Neural crest cell (in vitro differentiated cells): ENCODE results near the gene RPGRIP1L. TPM values are rescaled to one million over a fixed set of nuclear protein-coding genes. Genes with fewer than 3 reads are reported as not detected.

Source experiments
- DNase-seq: peaks from one replicate; pipeline ENCODE4 v3.0.0; 2021; ENCODE audit warnings: low read depth, mixed read lengths, low spot score
- H3K27ac Mint-ChIP-seq: one replicate; pipeline ENCODE4 v1.8.0; 2021; ENCODE audit warnings: mild to moderate bottlenecking, mixed read lengths; ENCODE audit not compliant: unreplicated experiment
- H3K27me3 Mint-ChIP-seq: 2 replicates; pipeline ENCODE4 v1.8.0; 2021; ENCODE audit warnings: low read depth, mild to moderate bottlenecking, mixed read lengths
- H3K36me3 Mint-ChIP-seq: 2 replicates; pipeline ENCODE4 v1.8.0; 2021; ENCODE audit warnings: low read depth, mild to moderate bottlenecking, mixed read lengths
- H3K4me1 Mint-ChIP-seq: 2 replicates; pipeline ENCODE4 v1.8.0; 2021; ENCODE audit warnings: mixed read lengths
- H3K4me3 Mint-ChIP-seq: one replicate; pipeline ENCODE4 v1.8.0; 2021; ENCODE audit warnings: mild to moderate bottlenecking, mixed read lengths
- H3K9me3 Mint-ChIP-seq: 2 replicates; pipeline ENCODE4 v1.8.0; 2021; ENCODE audit warnings: mixed read lengths
- total RNA-seq: library from RNA; stranded (reverse); gene quantifications from 2 replicates; pipeline ENCODE4 v1.2.1, GENCODE V29; 2021
- TF ChIP-seq, protein P1 (sequence below): fragments of 200-600 bp; sonication (generic); conservative IDR thresholded peaks from 2 replicates; pipeline ENCODE4 v1.5.0; 2021; ENCODE audit warnings: antibody characterized with exemption, mild to moderate bottlenecking

Gene RPGRIP1L
- total RNA-seq, 1 donor from 2014 or later = 24.0 TPM

DNA sequence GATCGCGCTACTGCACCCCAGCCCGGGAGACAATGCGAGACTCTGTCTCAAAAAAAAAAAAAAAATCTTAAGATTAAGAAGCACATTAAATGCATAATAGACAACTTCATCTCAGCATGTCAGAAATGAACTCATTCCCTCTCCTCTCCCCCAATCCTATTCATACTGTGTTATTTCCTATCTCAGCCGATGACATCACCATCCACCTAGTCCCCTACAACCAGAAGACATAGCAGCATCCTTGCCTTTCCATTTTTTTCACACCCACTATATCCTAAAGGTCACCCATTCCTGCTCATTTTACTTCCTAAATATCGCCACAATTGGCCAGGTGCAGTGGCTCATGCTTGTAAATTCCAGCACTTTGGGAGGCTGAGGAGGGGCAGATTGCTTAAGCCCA lies 81.3 kb downstream of the RPGRIP1L start:
- Mint-ChIP-seq H3K27ac (no peak overlapping the region), H3K4me1 (no peaks in the 10 kb centered on the region), H3K27me3 (no peaks in the 10 kb centered on the region), H3K4me3 (no peak overlapping the region), H3K36me3 (peaks cover 14% of the 10 kb centered on the region), H3K9me3 (no peaks in the 10 kb centered on the region)
- no peak for DNase-seq
- TF ChIP-seq, protein P1, sequence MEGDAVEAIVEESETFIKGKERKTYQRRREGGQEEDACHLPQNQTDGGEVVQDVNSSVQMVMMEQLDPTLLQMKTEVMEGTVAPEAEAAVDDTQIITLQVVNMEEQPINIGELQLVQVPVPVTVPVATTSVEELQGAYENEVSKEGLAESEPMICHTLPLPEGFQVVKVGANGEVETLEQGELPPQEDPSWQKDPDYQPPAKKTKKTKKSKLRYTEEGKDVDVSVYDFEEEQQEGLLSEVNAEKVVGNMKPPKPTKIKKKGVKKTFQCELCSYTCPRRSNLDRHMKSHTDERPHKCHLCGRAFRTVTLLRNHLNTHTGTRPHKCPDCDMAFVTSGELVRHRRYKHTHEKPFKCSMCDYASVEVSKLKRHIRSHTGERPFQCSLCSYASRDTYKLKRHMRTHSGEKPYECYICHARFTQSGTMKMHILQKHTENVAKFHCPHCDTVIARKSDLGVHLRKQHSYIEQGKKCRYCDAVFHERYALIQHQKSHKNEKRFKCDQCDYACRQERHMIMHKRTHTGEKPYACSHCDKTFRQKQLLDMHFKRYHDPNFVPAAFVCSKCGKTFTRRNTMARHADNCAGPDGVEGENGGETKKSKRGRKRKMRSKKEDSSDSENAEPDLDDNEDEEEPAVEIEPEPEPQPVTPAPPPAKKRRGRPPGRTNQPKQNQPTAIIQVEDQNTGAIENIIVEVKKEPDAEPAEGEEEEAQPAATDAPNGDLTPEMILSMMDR = no peak

DNA sequence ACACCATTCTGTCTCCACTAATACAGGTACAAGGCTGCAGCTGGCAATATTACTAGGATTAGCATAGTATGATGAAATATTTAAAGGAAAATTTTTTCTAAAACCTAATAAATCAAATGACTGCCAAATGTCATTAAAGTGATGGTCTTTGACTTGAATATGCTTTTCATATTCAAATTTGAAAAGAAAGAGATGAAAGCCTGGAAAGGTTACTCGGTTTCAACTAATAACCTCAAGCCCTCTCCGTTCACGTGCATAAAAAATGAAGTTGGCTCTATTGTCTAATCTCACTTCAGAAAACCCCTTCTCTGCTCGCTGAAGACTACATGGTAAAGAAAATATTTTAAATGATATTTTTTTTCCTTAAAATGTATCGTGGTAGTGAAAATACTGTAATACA lies 83.2 kb downstream of the RPGRIP1L start:
- Mint-ChIP-seq H3K4me1 (no peaks in the 10 kb centered on the region), H3K36me3 (peaks cover 8% of the 10 kb centered on the region), H3K9me3 (no peaks in the 10 kb centered on the region), H3K27ac (no peak overlapping the region), H3K27me3 (no peaks in the 10 kb centered on the region), H3K4me3 (no peak overlapping the region)
- no peak for DNase-seq
- TF ChIP-seq, protein P1 = no peak

DNA sequence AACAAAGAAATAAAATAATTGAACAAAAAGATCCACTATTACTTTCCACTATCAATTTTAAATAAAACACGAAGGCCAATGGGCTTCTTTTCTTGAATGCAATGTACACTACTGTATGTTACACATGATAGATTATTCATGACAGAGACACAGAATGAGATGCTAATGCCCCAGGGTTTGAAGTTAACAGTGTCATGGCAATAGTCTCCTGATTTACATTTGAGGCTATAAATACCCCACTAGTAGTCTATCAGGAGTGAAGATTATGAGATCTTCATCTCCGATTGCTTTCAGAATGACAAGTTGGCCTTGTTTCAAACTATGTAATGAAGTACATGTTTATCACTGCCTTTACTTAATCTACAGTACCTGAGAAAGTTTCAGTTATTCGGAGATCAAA lies 84.4 kb downstream of the RPGRIP1L start:
- H3K4me1 Mint-ChIP-seq = no peaks in the 10 kb centered on the region
- TF ChIP-seq, protein P1 = no peak
- H3K4me3 Mint-ChIP-seq = no peak overlapping the region
- no peak for DNase-seq
- H3K27me3 Mint-ChIP-seq = no peaks in the 10 kb centered on the region
- peaks cover 8% of the 10 kb centered on the region for H3K36me3 Mint-ChIP-seq
- no peaks in the 10 kb centered on the region for H3K9me3 Mint-ChIP-seq
- no peak overlapping the region for H3K27ac Mint-ChIP-seq

DNA sequence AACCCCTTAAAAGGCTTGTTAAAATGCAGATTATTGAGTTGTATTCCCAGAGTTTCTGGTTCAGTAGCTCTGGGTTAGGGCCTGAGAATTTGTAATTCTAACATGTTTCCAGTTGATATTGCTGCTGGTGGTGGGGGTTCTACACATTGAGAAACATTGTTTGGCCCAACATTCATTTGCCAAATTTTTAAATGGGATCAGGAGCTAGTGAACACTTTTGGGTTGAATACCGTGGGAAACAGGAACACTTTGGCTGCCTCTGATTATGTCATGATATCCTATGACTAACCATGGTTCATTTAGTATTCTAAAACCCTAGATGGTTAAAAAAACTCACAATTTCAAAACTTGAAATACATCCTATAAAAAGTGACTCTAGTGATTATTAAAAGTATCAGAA lies 89.3 kb downstream of the RPGRIP1L start:
- Mint-ChIP-seq H3K27me3 (no peaks in the 10 kb centered on the region), H3K36me3 (peaks cover 6% of the 10 kb centered on the region), H3K9me3 (no peaks in the 10 kb centered on the region), H3K27ac (no peak overlapping the region), H3K4me1 (no peaks in the 10 kb centered on the region), H3K4me3 (no peak overlapping the region)
- DNase-seq = no peak
- TF ChIP-seq, protein P1 = no peak

DNA sequence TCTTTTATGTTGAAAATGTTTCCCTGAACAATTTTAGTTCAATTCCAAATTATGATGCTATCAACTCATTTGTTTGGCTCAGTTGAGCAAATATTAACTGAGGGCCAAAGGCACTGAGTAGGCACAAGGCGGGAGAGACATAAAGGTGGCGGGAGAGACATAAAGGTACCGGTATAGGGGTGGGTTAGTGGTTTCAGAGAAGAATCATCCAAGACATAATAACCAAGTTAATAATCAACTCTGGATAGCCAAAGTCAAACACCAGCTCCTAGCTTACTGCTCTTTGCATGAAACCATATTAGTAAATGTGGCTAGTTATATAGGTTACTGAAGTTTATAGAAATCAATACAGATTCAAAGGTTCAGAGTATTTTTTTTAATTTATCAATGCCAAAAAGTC lies 91.7 kb downstream of the RPGRIP1L start:
- TF ChIP-seq, protein P1 = no peak

DNA sequence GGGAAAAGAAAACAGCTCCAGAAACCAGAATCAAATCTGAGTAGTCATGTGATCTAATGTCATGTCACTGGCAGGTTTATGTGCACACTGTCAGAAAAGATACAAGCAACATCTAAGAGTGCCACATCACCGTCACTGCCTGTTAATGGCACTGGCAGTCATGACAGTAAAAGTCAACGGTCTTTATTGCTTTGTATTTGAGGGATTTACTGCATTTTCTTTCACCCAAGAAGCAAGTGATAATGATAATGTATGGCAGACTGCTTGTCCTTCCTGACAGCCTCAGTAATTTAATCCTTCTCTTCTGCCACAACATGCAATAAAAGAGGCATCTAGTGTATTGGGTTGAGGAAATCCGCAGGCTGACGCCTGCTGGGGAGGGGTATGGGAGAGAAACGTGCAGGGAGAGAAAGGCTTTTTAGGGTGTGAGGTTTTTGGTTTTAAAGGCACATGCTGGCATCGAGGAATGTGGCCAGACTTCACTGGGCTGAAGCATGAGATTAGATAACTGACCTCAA lies 92.4 kb downstream of the RPGRIP1L start:
- Mint-ChIP-seq H3K36me3 (peaks cover 2% of the 10 kb centered on the region), H3K27ac (no peak overlapping the region), H3K4me1 (no peaks in the 10 kb centered on the region), H3K9me3 (no peaks in the 10 kb centered on the region), H3K27me3 (no peaks in the 10 kb centered on the region), H3K4me3 (no peak overlapping the region)
- no peak for DNase-seq
- TF ChIP-seq, protein P1 = no peak

More for the DNA sequence above, 91.7 kb downstream of the RPGRIP1L start:
- H3K9me3 Mint-ChIP-seq = no peaks in the 10 kb centered on the region
- H3K27ac Mint-ChIP-seq = no peak overlapping the region
- H3K36me3 Mint-ChIP-seq = peaks cover 2% of the 10 kb centered on the region
- no peak overlapping the region for H3K4me3 Mint-ChIP-seq
- H3K4me1 Mint-ChIP-seq = no peaks in the 10 kb centered on the region
- no peaks in the 10 kb centered on the region for H3K27me3 Mint-ChIP-seq
- DNase-seq = no peak
